NCI-H2196 treated with DMSO at 0.1 percent for 48 hours (cell line): Measurements from ENCODE around the gene LEMD2.

ENCODE experiments used
- DNase-seq: peaks from one replicate; lab custom pipeline; 2025; ENCODE audit not compliant: unreplicated experiment; lab: John Stamatoyannopoulos, UW

The LEMD2 gene

DNA sequence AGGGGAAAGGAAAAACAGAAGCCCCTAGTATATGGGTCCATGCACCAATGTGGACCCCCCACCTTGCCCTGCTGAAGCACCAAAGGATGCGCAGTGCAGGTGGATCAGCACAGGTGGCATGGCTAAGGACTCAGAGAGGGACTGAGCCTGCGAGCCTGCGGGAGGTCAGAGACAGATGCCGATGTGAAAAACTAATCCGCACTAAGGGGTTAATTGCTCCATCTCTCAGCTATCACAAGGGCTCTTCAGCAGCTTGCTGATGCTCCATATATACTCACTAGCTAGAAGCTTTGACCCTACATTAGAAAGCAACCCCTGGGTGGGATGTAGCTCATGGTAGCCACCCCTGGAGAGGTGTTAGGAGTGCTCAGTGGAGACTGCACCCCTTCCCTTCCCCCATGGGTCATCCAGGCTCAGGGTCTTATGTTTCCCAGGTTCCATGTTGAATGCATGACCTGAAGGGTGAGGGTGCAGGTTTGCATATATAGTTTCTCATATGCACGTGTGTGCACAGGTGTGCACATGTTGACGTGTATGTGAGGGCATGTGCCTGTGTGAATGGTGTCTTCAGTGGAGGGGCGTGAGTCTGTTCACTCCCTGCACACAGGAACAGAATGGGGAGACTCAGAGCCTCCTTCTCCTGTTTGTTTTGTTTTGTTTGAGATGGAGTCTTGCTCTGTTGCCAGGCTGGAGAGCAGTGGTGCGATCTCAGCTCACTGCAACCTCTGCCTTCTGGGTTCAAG, 28.9 kb downstream of the LEMD2 start:
- DNase-seq, result no peak

DNA sequence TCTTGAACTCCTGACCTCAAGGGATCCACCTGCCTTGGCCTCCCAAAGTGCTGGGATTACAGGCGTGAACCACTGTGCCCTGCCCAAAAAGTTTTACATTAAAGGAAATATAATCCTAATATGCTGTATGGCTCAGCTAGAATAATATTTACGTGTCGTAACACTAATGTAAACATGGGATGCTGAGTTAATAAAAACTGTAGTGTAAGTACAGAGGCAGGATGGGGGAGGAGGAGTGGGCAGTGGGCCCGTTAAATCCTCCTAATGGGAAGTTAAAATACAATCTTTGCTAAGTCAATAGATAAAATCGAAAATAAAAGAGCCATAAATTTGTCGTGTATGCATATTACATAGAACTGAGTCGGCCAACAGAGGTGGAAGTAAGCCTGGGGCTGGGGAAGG, 30.1 kb downstream of the LEMD2 start:
- no peak for DNase-seq

DNA sequence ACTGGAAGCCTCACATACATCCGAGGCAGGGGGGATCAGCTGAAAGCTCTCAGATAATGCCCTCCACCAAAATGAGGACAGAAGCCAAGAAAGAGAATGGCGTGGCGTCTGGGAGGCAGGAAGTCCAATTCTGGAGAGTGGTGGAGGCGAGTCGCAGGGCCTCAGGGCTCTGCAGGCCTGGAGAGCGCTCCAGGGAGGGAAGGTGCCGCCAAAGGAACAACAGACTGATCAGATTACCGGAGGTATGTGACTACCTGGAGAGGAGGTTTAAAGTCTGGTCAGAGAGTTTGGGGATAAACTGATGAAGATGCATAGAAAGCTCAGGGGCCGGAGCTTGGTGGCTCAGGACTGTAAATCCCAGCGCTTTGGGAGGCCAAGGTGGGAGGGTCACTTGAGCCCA, 31.0 kb downstream of the LEMD2 start:
- no peak for DNase-seq

DNA sequence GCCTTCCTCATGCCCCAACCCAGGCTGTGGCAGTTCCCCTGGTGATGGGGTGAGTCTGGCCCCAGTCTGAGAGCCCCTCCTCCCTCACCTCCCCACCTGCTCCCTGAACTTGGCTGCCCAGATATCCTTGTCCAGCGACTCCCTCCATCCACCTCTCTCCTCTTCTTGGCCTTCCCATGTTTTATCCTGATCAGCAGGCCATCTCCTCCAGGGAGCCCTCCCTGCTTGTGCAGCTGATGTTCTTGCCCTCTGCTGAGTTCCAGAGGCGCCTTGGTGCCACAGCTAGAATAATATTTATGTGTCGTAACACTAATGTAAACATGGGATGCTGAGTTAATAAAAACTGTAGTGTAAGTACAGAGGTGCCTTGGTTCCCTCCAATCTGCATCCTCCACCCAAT, 31.8 kb downstream of the LEMD2 start:
- no peak for DNase-seq

GRCh38 chr6:33756211-33756954, 32.5 kb downstream of the LEMD2 start:
- no peak for DNase-seq

DNA sequence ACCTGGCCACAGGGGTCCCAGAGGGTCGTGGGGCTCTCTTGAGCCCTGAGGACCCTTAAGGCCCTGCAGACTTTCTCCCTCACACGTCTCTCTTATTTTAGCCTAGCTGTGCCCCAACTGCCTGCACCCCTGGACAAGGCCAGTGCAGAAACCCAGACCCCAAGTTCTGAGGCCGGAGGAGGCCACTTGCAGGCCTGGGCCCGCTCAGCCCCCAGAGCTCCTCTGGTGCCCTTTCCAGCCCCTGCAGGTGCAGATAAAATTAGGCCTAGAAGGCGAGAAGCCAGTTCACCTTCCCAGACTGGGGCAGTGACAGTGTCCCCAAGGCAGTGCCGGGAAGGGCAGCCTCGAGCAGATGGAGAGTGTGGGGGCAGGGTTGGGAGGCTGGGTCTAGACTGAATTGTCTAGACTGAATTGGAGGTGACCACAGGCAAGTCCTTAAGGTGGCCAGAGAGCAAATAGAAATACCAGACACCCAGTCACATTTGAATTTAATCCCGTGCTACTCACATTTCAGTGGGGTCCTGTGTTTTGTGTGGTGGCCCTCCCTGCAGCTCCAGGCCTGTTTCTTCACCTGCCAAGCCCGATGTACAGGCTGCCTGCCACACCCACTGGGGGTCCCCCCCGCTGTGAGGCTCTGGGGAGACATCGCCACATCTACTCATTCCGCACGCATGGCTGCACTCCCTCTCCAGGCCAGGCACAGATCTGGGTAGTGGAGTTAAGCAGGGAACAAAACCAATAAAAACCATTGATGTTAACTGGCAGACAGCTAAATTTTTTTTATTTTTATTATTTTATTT, 33.7 kb downstream of the LEMD2 start:
- DNase-seq, result peak; percentile 45

- no peak for DNase-seq
These were observed 34.7 kb downstream of the LEMD2 start for GRCh38 chr6:33754222-33754621.

GRCh38 chr6:33752646-33753015, 36.3 kb downstream of the LEMD2 start:
- no peak for DNase-seq

DNA sequence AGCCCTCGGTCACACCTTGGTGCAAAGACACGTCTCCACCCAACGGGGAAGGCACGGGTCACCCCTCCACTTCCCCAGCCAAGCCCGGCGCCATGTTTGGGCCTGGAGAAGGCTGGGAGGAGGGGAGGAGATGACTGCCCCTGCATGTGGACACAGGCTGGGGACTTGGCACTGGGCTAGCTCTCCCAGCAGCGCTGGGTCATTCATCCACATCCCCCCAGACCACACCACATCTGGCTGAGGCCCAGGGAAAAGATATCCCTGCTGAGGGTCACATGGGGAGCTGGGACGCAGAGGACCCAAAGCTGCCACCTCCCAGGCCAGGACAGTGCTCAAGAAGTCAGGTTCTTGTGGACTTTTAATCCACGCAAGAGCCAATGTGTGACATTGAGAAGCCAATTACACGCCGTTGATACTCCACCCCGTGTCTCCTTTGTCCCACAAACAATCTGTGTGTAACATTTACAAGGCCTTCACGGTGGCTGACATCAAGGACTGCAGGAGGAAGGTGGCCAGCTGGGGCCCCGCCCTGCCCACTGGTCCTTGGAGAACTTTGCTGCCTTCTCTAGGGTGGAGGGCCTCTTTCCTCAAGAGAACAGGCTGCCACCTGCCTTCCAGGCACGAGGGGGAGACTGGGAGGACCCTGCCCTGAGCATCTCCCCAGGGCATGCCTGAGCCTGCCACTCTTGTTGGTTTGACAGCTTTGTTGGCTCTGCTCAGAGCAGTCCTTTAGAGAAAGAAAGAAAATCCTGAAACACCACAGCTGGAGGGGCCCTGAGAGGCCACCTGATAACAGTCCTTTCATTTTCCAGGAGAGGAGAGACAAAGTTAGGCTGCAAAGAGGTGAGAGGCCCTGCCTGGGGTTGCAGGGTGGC, 36.9 kb downstream of the LEMD2 start:
- peak; percentile 38 for DNase-seq

DNA sequence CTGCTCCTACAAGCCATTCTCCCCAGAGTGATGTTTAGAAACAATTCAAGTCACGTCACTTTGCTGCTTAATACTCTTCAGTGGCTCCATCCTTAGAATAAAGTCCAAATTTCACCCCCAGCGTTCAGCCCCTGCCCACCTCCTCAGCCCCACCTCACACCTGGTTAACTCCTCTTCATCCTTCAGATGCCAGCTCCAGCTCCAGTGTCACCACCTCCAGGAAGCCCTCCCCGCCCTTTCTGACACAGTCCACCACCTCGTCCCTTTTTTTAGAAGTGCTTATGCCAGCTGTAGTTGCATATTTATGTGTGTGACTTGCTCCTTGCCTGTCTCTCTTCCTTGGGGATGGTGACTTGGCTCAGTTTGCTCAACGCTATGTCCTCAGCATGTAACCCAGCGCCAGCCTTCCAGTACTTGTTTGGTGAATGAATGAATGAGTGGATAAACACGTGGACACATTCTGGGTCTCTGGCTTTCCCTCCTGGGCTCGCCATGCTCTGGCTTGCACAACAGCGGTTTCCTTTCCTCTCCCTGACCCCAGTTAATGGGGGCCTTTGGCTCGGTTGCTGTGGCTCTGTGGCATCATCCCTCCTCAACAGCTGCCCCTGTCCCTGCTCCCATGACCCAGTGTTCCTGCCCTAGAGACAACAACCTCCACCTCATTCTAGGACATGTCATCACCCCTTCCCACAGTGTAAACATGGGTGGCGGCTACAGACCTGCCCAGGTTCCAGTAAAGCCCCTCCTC, 38.5 kb downstream of the LEMD2 start:
- no peak for DNase-seq

DNA sequence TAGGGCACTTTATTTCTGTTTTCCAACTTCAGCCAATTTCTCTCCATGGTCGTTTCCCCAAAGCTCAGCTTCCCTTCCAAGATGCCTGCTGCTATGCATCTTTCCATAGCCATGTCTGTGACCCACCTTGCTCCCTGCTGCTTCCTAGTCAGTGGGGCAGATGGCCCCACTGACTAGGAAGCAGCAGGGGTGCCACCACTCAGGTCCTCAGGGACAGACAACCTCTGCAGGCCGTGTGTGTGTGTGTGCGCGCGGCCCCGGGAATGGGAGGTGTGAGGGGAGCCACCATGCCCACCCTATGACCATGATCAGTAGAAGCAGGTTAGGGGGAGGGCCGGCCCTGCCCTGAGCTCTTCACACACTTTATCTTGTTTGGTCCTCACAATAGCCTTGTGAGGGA, 39.5 kb downstream of the LEMD2 start:
- DNase-seq, result no peak

- peak; percentile 17 for DNase-seq
These were observed 40.1 kb downstream of the LEMD2 start for GRCh38 chr6:33748841-33749240.

DNA sequence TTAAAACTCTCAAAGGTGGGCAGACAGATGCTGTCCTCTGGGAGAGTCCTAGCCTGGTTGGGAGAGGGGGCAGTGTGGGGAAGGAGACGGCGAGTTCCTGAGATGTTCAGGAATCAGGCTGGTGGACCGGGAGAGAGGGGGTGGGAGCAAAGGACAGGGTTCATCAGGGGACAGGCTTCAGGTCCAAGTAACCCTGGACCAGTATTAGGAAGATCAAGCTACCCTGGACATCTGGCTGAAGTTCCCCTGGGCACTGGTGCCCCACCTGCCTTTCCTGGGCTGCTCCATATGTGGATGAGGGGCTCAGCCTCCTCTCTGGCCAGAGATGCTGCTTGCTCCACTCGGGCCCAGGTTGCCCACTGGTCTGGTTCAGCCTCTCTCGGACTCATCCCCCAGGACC, 41.1 kb downstream of the LEMD2 start:
- DNase-seq, result no peak

GRCh38 chr6:33746651-33747100, 42.3 kb downstream of the LEMD2 start, which contains the start of gene IP6K3:
Gene IP6K3 (minus strand): TSS chr6:33746905. CDS start chr6:33735476, 11,429 bp downstream.
- no peak for DNase-seq

DNA sequence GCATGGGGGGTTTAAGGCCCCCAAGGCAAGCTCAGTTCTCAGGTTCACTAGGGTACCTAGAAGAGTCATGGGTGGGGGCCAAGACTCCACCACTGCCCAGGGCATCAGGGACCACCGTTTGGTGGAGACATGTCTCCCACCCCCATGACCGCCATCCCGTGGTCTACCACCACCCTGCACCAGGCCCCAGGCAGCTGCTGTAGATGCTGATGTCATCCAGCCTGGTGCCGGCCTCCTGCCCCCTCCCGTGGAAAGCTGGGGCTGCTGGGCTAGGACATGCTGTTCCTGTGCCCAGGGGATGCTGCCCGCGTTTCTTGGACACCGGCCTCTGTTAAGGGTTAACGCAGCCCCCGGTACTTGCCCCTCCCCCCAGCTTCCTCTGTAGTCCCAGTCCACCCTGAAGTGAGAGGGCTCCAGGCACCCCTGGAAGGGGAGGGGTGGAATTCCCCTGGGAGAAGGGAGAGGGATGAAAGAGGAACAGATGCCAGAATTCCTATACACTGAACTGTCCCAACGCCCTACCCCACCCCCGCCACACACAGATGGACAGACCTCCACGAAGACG, 42.8 kb downstream of the LEMD2 start:
- DNase-seq, result no peak

DNA sequence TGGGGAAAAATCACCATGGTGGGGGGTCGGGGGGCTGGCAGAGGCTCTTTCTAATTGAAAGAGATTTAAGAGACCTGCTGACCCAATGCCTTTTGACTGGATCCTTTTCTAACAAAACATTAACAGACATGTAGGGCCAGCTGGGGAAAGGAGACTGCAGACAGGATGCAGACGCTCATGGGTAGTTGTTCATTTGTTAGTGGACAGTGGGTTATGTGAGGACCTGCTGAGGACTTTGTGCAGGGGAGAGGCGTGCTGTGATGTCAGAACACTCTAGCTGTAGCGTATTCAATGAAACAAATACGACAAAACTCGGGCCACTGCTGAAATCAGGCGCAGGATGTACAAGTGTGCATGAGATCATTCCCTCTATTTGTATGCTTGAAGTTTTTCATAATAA, 43.4 kb downstream of the LEMD2 start:
- DNase-seq, result no peak

- peak; percentile 15 for DNase-seq
These were observed 43.9 kb downstream of the LEMD2 start for GRCh38 chr6:33744895-33745546.

DNA sequence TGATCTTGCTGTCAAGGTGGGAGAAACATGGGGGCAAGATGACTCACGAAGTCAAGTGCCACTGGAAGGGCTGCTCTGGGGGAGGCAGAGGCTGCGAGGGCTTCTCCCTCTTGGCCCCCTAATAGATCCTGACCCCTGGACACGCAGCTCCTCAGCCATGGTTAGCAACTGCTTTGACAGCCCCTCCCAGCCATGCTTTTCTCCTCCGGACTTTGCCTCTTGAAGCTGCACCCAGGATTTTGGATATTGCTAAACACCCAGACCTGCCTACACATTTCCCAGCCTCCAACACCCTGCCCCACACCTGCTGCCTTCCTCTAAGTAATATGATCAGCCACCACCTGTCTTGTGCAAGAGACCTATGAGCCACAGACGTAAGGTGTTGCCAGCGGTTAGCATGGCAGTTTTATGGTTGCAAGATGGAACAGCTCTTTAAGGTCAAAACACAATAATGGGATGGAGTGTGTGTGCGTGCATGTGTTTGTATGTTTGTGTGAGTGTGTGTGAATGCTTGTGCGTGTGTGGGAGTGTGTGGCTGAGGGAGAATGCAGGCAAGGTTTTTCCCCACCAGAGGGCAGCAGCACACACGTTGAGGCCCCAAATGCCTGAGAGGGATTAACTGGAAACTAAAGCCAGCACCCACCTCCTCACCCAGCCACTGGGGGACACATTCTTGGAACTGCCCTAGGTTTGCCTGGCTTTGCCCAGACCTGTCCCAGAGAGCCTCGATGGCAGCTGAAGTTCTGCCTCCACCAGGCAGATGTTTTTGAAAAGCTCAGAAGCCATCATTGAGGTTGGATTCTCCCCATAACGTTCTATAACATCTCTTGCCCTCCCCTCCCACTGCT, 44.7 kb downstream of the LEMD2 start:
- DNase-seq, result peak; percentile 94
